GM21423 (cell line): Measurements from ENCODE around the gene LCN1.
"Not testable (repeated sequence)": the region's sequence is repeated elsewhere in the genome, so short reads cannot be mapped to it uniquely, and the experiment has no call there.

Experiments used
- ATAC-seq: cut with Tn5 transposase; IDR thresholded peaks from one replicate; pipeline ENCODE4 v1.9.1; 2021; ENCODE audit warnings: mild to moderate bottlenecking, moderate library complexity; ENCODE audit not compliant: unreplicated experiment

LCN1 gene

GRCh38 chr9:135522137-135522877 is 1.1 kb downstream of the LCN1 start:
- ATAC-seq = no peak

- no peak for ATAC-seq
These were observed 1.7 kb downstream of the LCN1 start for GRCh38 chr9:135522931-135523330.

GRCh38 chr9:135523521-135524129 is 2.4 kb downstream of the LCN1 start:
- ATAC-seq = no peak

GRCh38 chr9:135524130-135524861 is 3.1 kb downstream of the LCN1 start:
- ATAC-seq = no peak

GRCh38 chr9:135525241-135526088 is 4.2 kb downstream of the LCN1 start:
- ATAC-seq = no peak

- no peak for ATAC-seq
These were observed 5.0 kb downstream of the LCN1 start for GRCh38 chr9:135526089-135526729.

- ATAC-seq = no peak
These were observed 5.7 kb downstream of the LCN1 start for GRCh38 chr9:135526730-135527571.

GRCh38 chr9:135528842-135529435 is 7.7 kb downstream of the LCN1 start:
- ATAC-seq = not testable (repeated sequence)

- ATAC-seq = no peak
These were observed 8.9 kb downstream of the LCN1 start for GRCh38 chr9:135530146-135530545.

- no peak for ATAC-seq
These were observed 9.9 kb downstream of the LCN1 start for GRCh38 chr9:135531096-135531495.

- no peak for ATAC-seq
These were observed 11.9 kb downstream of the LCN1 start for GRCh38 chr9:135533113-135533512.

GRCh38 chr9:135533674-135534073 is 12.4 kb downstream of the LCN1 start:
- ATAC-seq = no peak

- ATAC-seq = not testable (repeated sequence)
These were observed 13.0 kb downstream of the LCN1 start for GRCh38 chr9:135534192-135534711.

- not testable (repeated sequence) for ATAC-seq
These were observed 13.6 kb downstream of the LCN1 start for GRCh38 chr9:135534826-135535225.

GRCh38 chr9:135535631-135536030 is 14.4 kb downstream of the LCN1 start:
- not testable (repeated sequence) for ATAC-seq

GRCh38 chr9:135536216-135536615 is 15.0 kb downstream of the LCN1 start:
- ATAC-seq = no peak

GRCh38 chr9:135543262-135543894 is 22.1 kb downstream of the LCN1 start:
- not testable (repeated sequence) for ATAC-seq

GRCh38 chr9:135544981-135545635 is 23.9 kb downstream of the LCN1 start:
- no peak for ATAC-seq
